ENCODE measurements around the gene PRKRIP1.
"Not testable (repeated sequence)": the region's sequence is repeated elsewhere in the genome, so short reads cannot be mapped to it uniquely, and the experiment has no call there.

Gene PRKRIP1

DNA sequence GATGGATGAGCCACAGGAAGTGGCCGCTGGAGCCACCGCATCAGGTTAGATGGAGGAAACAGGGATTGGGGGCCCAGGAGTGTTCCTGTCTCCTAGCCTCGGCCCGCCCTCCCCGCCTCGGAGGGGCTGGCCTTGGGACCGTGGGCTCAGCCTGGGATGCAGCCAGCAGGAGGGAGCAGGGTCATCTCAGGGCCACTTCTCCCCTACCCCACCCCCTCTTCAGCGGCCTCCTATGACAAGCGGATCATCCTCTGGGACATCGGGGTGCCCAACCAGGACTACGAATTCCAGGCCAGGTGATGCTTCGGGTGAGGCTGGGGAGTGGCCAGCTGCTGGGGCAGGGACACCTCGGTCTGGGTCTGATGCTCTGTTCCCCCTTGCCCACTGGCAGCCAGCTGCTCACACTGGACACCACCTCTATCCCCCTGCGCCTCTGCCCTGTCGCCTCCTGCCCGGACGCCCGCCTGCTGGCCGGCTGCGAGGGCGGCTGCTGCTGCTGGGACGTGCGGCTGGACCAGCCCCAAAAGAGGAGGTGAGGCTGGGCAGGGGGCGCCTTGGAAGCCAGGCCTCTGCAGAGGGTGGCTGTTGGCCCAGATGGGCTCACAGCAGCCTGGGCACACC lies 73.3 kb downstream of the PRKRIP1 start:
- Histone ChIP-seq H3K9ac (ENCODE audit: low read length) (no peak overlapping the region), H3K4me3 (ENCODE audit: low read length) (no peak overlapping the region), H3K27ac (ENCODE audit: low read depth, low read length) (no peak overlapping the region), H3K36me3 (ENCODE audit: control insufficient read depth, insufficient read depth, low read length) (peaks cover 4% of the 10 kb centered on the region), H3K4me1 (ENCODE audit: control insufficient read depth, insufficient read depth, low read length) (peaks cover 7% of the 10 kb centered on the region), H3K27me3 (ENCODE audit: control insufficient read depth, insufficient read depth, low read length) (no peaks in the 10 kb centered on the region)

DNA sequence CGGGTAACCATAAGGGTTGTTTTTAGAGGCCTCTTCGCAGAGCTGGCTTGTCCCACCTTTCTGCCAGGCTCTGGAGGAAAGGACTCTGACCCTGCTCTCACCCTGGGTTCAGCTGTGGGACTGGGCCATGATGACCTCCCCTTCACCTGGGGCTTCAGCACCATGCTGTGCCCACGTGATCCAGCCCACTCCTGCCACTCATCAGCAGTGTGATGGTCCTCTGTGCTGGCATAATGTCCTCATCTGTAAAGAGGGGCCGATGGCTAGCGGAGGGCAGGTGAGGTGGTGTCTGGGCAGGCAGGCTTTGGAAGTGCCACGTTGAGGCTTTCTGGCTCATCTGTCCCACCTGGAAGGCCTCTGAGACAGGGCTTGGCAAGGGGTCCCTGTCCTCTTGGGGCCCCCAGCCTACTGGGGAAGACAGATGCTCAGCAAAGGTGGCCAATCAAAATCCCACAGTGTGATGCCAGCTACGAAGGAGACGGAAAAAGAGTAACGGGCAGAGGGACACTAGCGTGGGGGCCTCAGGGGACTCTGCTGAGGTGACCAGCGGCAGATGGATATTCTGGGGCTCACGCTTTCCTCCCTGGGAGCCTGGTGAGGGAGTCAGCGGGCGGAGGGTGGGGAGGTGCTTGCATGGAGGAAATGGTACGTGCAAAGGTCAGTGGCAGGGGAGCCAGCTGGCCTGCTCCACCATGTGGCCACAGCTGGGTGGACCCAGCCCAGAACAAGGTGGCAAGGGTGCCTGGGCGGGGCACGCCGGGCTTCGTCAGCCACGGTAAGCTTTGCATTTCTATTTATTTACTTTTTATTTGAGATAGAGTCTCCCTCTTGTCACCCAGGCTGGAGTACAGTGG lies 74.0 kb downstream of the PRKRIP1 start:
- peaks cover 7% of the 10 kb centered on the region for H3K4me1 ChIP-seq (ENCODE audit: control insufficient read depth, insufficient read depth, low read length)
- H3K9ac ChIP-seq (ENCODE audit: low read length): no peak overlapping the region
- H3K36me3 ChIP-seq (ENCODE audit: control insufficient read depth, insufficient read depth, low read length): peaks cover 4% of the 10 kb centered on the region
- no peak overlapping the region for H3K4me3 ChIP-seq (ENCODE audit: low read length)
- no peak overlapping the region for H3K27ac ChIP-seq (ENCODE audit: low read depth, low read length)
- no peaks in the 10 kb centered on the region for H3K27me3 ChIP-seq (ENCODE audit: control insufficient read depth, insufficient read depth, low read length)

DNA sequence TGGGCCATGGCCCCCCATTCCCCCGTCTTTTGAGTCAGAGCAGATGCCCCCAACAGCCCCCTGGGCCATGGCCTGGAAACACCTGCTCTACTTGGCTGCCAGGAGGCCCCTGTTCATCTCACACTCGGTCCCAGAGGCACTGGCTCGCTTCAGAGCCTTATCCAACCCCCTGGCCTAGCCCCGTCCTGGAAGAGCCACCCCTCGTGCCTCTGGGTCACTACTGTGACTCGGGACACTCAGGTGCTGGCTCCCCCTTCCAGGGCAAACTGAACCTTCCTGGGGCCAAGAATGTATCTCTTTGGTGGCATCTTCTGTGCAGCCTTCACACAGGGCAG lies 75.6 kb downstream of the PRKRIP1 start:
- Histone ChIP-seq H3K36me3 (ENCODE audit: control insufficient read depth, insufficient read depth, low read length) (peaks cover 4% of the 10 kb centered on the region), H3K27ac (ENCODE audit: low read depth, low read length) (no peak overlapping the region), H3K9ac (ENCODE audit: low read length) (no peak overlapping the region), H3K4me1 (ENCODE audit: control insufficient read depth, insufficient read depth, low read length) (no peaks in the 10 kb centered on the region), H3K4me3 (ENCODE audit: low read length) (no peak overlapping the region), H3K27me3 (ENCODE audit: control insufficient read depth, insufficient read depth, low read length) (no peaks in the 10 kb centered on the region)

DNA sequence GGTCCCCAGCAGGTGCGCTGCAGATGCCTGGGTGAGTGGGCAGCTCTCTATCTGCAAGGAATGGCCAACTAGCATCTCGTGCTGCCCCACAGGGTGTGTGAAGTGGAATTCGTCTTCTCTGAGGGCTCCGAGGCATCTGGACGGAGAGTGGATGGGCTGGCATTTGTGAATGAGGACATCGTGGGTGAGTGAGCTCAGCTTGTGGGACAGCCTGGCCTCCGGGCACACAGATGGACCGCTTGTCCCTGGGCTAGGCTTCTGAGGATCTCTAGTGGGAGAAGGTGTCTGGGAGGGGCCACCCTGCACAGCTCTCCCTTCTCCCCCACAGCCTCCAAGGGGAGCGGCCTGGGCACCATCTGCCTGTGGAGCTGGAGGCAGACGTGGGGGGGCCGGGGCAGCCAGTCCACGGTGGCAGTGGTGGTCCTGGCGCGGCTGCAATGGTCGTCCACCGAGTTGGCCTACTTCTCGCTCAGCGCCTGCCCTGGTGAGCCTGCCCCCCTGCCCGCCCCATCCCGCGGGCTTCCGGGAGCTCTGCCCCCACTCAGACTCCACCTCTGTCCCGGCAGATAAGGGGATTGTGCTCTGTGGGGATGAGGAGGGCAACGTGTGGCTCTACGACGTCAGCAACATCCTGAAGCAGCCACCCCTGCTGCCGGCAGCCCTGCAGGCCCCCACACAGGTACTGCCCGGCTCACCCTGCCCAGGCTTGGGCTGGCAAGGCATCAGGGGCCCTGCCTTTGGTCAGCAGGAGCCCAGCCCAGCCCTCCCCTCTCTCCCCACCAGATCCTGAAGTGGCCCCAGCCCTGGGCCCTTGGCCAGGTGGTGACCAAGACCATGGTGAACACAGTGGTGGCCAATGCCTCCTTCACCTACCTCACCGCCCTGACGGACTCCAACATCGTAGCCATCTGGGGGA lies 76.2 kb downstream of the PRKRIP1 start:
- Histone ChIP-seq H3K27ac (ENCODE audit: low read depth, low read length) (no peak overlapping the region), H3K4me1 (ENCODE audit: control insufficient read depth, insufficient read depth, low read length) (no peaks in the 10 kb centered on the region), H3K36me3 (ENCODE audit: control insufficient read depth, insufficient read depth, low read length) (peaks cover 4% of the 10 kb centered on the region), H3K9ac (ENCODE audit: low read length) (no peak overlapping the region), H3K27me3 (ENCODE audit: control insufficient read depth, insufficient read depth, low read length) (no peaks in the 10 kb centered on the region), H3K4me3 (ENCODE audit: low read length) (no peak overlapping the region)

DNA sequence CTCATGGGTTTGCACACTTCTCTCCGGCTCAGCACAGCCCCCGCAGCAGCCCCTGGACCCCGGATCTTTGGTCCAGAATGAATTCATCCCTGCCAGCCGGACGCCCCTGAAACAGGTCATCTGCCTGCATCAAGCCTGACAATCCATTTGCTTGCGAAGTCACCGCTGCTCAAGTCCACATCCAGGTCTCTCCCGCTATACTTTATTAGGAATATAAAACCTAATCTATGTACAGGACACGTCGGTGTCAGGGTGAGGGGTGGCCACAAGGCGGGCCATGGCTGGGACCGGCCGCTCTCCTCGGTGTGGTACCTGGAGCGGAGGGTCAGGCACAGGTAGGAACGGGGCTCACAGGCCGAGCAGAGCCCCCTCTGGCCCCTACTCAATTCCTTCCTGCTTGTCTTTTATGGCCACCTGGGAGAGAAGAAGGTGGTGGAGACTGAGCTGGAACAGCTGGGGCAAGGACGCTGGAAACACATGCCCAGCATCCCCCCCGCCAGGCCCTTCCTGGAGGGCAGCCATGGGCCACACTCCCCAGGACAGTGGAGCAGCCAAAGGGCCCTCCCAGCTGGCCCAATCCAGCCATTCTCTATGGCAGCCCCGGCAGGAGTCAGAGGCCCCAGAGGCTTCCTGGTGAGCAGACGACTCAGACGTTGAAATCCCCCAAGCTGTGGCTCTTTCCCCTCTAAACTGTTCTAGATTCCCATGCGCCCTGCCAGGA lies 77.3 kb downstream of the PRKRIP1 start:
- Histone ChIP-seq H3K36me3 (ENCODE audit: control insufficient read depth, insufficient read depth, low read length) (peaks cover 4% of the 10 kb centered on the region), H3K9ac (ENCODE audit: low read length) (no peak overlapping the region), H3K27ac (ENCODE audit: low read depth, low read length) (no peak overlapping the region)

DNA sequence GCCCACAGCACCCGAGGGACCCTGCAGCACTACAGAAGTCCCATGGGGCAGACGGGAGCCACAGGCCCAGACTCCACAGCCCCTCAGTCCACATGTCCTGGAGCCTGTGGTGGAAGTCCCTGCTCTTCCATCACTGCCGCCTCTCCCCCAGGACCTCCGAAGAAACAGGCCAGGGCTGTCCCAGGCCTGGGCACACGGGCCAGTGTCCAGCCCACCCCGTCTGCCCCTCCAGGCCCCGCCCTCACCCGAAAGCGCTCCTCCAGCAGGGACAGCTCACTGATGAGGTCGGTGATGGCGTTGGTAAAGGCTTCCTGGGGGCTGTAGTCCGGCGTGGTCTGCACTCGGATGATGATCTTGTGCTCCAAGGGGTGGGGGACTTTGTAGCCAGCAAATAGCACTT lies 78.0 kb downstream of the PRKRIP1 start:
- H3K27ac ChIP-seq (ENCODE audit: low read depth, low read length); H3K4me3 ChIP-seq (ENCODE audit: low read length); H3K9ac ChIP-seq (ENCODE audit: low read length); H3K36me3 ChIP-seq (ENCODE audit: control insufficient read depth, insufficient read depth, low read length); H3K4me1 ChIP-seq (ENCODE audit: control insufficient read depth, insufficient read depth, low read length); H3K27me3 ChIP-seq (ENCODE audit: control insufficient read depth, insufficient read depth, low read length): not testable (repeated sequence)

More for the DNA sequence above, 77.3 kb downstream of the PRKRIP1 start:
- Histone ChIP-seq H3K4me3 (ENCODE audit: low read length) (no peak overlapping the region), H3K27me3 (ENCODE audit: control insufficient read depth, insufficient read depth, low read length) (no peaks in the 10 kb centered on the region), H3K4me1 (ENCODE audit: control insufficient read depth, insufficient read depth, low read length) (no peaks in the 10 kb centered on the region)

DNA sequence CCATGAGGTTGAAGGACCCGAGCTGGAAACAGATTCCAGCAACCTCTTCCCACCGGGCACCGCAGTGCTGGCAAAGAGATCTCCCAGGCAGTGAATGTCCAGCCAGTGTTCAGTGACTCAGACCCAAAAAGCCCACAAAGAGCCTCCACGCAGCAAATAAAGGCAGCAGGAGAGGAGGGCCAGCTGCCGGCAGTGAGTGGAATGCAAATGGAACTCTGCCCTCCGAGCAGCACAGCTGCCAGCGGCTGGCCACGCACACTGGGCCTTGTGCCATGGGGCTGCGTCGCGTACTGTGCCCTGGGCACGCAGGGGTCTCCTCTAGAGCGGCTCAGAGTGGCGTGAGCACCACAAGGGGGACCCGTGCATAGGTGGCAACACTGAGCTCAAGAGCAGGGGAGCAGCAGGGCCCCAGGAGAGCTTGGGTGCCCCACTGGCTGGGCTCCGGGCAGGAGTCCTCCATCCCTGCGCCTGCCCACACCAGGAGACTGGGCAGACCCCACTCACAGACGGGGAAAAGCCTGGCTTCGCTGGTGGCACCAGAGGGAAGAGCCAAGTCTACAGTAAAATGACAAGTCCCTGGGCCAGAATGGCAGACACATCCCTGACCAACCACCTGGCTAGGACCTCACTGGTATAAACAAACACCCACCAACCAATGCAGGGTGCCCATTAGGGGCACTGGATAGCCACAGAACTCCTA lies 78.7 kb downstream of the PRKRIP1 start:
- H3K36me3 ChIP-seq (ENCODE audit: control insufficient read depth, insufficient read depth, low read length); H3K4me1 ChIP-seq (ENCODE audit: control insufficient read depth, insufficient read depth, low read length); H3K4me3 ChIP-seq (ENCODE audit: low read length); H3K27ac ChIP-seq (ENCODE audit: low read depth, low read length); H3K27me3 ChIP-seq (ENCODE audit: control insufficient read depth, insufficient read depth, low read length); H3K9ac ChIP-seq (ENCODE audit: low read length): not testable (repeated sequence)

Measured in rectal smooth muscle tissue (tissue), 1 donor.